ENCODE data around the gene HMGXB4. TPM values are rescaled to one million over a fixed set of nuclear protein-coding genes. Genes with fewer than 3 reads are reported as not detected.

Gene HMGXB4
- total and polyA plus RNA-seq, 2 of the 4 experiments (the other 2 are of a cell fraction), result 11.8 to 18.5 TPM

GRCh38 chr22:35305525-35306070, 48.3 kb downstream of the HMGXB4 start:
- Histone ChIP-seq H3K4me2 (ENCODE audit: low read depth, low read length) (no peak overlapping the region), H4K91ac (ENCODE audit: insufficient read depth, low read depth, low read length) (no peak overlapping the region), H3K79me1 (ENCODE audit: low read depth in 1 of 2, low read length in 2 of 2) (peaks cover 27 to 85% of the 10 kb centered on the region in 2 experiments), H3K18ac (ENCODE audit: low read depth, low read length) (no peak overlapping the region), H3K4me3 (ENCODE audit: insufficient read depth, low read depth, low read length) (no peak overlapping the region), H2AFZ (replicated peaks; ENCODE audit: low read length, poor library complexity) (no peak overlapping the region), H4K20me1 (ENCODE audit: insufficient read depth, low read length) (peaks cover 32% of the 10 kb centered on the region), H3K4me1 (ENCODE audit: control insufficient read depth, insufficient read depth, low read length) (peaks cover 14% of the 10 kb centered on the region), H3K9me1 (ENCODE audit: insufficient read depth, low read length) (peaks cover 23% of the 10 kb centered on the region), H3K9me3 (ENCODE audit: control insufficient read depth, insufficient read depth, low read length) (no peaks in the 10 kb centered on the region), H2AK5ac (ENCODE audit: low read depth, low read length) (0 out of 2 replicates have a peak overlapping the region, but pooled peaks have one; percentile 24), H2BK15ac (ENCODE audit: low read depth, low read length) (no peak overlapping the region), H4K8ac (ENCODE audit: low read depth in 2 of 2, low read length in 2 of 2) (no peak overlapping the region), H3K14ac (replicated peaks; ENCODE audit: low read depth, low read length) (no peak overlapping the region), H3K56ac (ENCODE audit: extremely low read depth, insufficient read depth, low read length) (no peak overlapping the region), H4K5ac (ENCODE audit: low read depth, low read length) (no peak overlapping the region), H2BK20ac (ENCODE audit: low read depth, low read length) (no peak overlapping the region), H2AK9ac (replicated peaks; ENCODE audit: low read depth, low read length, poor library complexity) (no peak overlapping the region), H3K4ac (ENCODE audit: low read depth, low read length) (no peak overlapping the region), H3K27ac (ENCODE audit: insufficient read depth, low read length) (no peak overlapping the region), H3K27me3 (ENCODE audit: control insufficient read depth, insufficient read depth, low read length) (no peaks in the 10 kb centered on the region), H3K36me3 (ENCODE audit: control insufficient read depth, insufficient read depth, low read length) (peaks cover 5% of the 10 kb centered on the region; the same call in 1 of the 2 replicates), H2BK120ac (ENCODE audit: low read depth, low read length) (no peak overlapping the region), H3K23ac (ENCODE audit: low read depth, low read length) (no peak overlapping the region), H3K9ac (ENCODE audit: low read depth, low read length) (no peak overlapping the region), H2BK5ac (ENCODE audit: low read depth, low read length, poor library complexity, severe bottlenecking) (no peak overlapping the region)
- no peak for DNase-seq
- dilution Hi-C loops (cut with HindIII; ENCODE audit: low sequenced_read_pairs, unreplicated experiment), result no loop called here
- no CpG with 5 or more reads among the region's 8 CpGs for WGBS, 2 experiments (ENCODE audit: extremely low coverage in 2 of 2, insufficient read length in 1 of 2)
- intact Hi-C loops (cut with micrococcal nuclease), result no loop called here
- BruUV-seq (replicated peaks), result no TSS peak
- in situ Hi-C loops (cut with MboI; ENCODE audit: low sequenced_read_pairs), result loop anchor here (25.0 kb wide), 1 partner anchor 1207 kb away; the partner anchor contains the start of gene FOXRED2
- ATAC-seq (ENCODE audit: low read depth), result no peak
- TF ChIP-seq MAFK (IDR thresholded peaks at IDR 0.05; ENCODE audit: low read depth, low read length) (no peak), NFE2L2 (IDR thresholded peaks at IDR 0.05; ENCODE audit: low read depth, low read length) (peak; percentile 50; the same call in 1 of the 2 replicates)
- ChIA-PET POLR2A (ENCODE audit: unreplicated experiment) (no interaction called here), CTCF (no interaction called here)

Data from IMR-90 (cell line).